ENCODE data around the gene STARD7.

The STARD7 gene

GRCh38 chr2:96203130-96204028, 5.2 kb downstream of the STARD7 start:
- DNase-seq: no peak
- in situ Hi-C loops (cut with MboI; ENCODE audit: low pct_unique_long_range_greater_than_20kb, low sequenced_read_pairs): no loop called here

- no peak for DNase-seq
- in situ Hi-C loops (cut with MboI; ENCODE audit: low pct_unique_long_range_greater_than_20kb, low sequenced_read_pairs): no loop called here
Measured at GRCh38 chr2:96202152-96202854, 6.3 kb downstream of the STARD7 start.

GRCh38 chr2:96201338-96201737, 7.3 kb downstream of the STARD7 start:
- in situ Hi-C loops (cut with MboI; ENCODE audit: low pct_unique_long_range_greater_than_20kb, low sequenced_read_pairs): no loop called here
- DNase-seq: no peak

GRCh38 chr2:96198921-96199320, 9.7 kb downstream of the STARD7 start:
- in situ Hi-C loops (cut with MboI; ENCODE audit: low pct_unique_long_range_greater_than_20kb, low sequenced_read_pairs): no loop called here
- DNase-seq: no peak

GRCh38 chr2:96197546-96198255, 10.9 kb downstream of the STARD7 start:
- in situ Hi-C loops (cut with MboI; ENCODE audit: low pct_unique_long_range_greater_than_20kb, low sequenced_read_pairs): no loop called here
- no peak for DNase-seq

GRCh38 chr2:96195410-96196066, 13.1 kb downstream of the STARD7 start:
- in situ Hi-C loops (cut with MboI; ENCODE audit: low pct_unique_long_range_greater_than_20kb, low sequenced_read_pairs): no loop called here
- DNase-seq: no peak

GRCh38 chr2:96191937-96192670, 16.5 kb downstream of the STARD7 start:
- in situ Hi-C loops (cut with MboI; ENCODE audit: low pct_unique_long_range_greater_than_20kb, low sequenced_read_pairs): no loop called here
- no peak for DNase-seq

- in situ Hi-C loops (cut with MboI; ENCODE audit: low pct_unique_long_range_greater_than_20kb, low sequenced_read_pairs): no loop called here
- no peak for DNase-seq
Measured at GRCh38 chr2:96188821-96189526, 19.7 kb downstream of the STARD7 start.

GRCh38 chr2:96186562-96186961, 22.1 kb downstream of the STARD7 start:
- DNase-seq: no peak
- in situ Hi-C loops (cut with MboI; ENCODE audit: low pct_unique_long_range_greater_than_20kb, low sequenced_read_pairs): no loop called here

- DNase-seq: no peak
- in situ Hi-C loops (cut with MboI; ENCODE audit: low pct_unique_long_range_greater_than_20kb, low sequenced_read_pairs): no loop called here
Measured at GRCh38 chr2:96185516-96185915, 23.1 kb downstream of the STARD7 start.

GRCh38 chr2:96184989-96185388, 23.6 kb downstream of the STARD7 start:
- in situ Hi-C loops (cut with MboI; ENCODE audit: low pct_unique_long_range_greater_than_20kb, low sequenced_read_pairs): no loop called here
- DNase-seq: no peak

GRCh38 chr2:96184188-96184587, 24.4 kb downstream of the STARD7 start:
- in situ Hi-C loops (cut with MboI; ENCODE audit: low pct_unique_long_range_greater_than_20kb, low sequenced_read_pairs): no loop called here
- DNase-seq: no peak

- in situ Hi-C loops (cut with MboI; ENCODE audit: low pct_unique_long_range_greater_than_20kb, low sequenced_read_pairs): no loop called here
- no peak for DNase-seq
Measured at GRCh38 chr2:96181529-96181928, 27.1 kb downstream of the STARD7 start.

GRCh38 chr2:96180521-96180920, 28.1 kb downstream of the STARD7 start:
- in situ Hi-C loops (cut with MboI; ENCODE audit: low pct_unique_long_range_greater_than_20kb, low sequenced_read_pairs): no loop called here

GRCh38 chr2:96180002-96180401, 28.6 kb downstream of the STARD7 start:
- in situ Hi-C loops (cut with MboI; ENCODE audit: low pct_unique_long_range_greater_than_20kb, low sequenced_read_pairs): no loop called here
- no peak for DNase-seq

More at GRCh38 chr2:96180521-96180920, 28.1 kb downstream of the STARD7 start:
- no peak for DNase-seq

- in situ Hi-C loops (cut with MboI; ENCODE audit: low pct_unique_long_range_greater_than_20kb, low sequenced_read_pairs): no loop called here
- no peak for DNase-seq
Measured at GRCh38 chr2:96176661-96177060, 32.0 kb downstream of the STARD7 start.

GRCh38 chr2:96175951-96176350, 32.7 kb downstream of the STARD7 start:
- no peak for DNase-seq
- in situ Hi-C loops (cut with MboI; ENCODE audit: low pct_unique_long_range_greater_than_20kb, low sequenced_read_pairs): no loop called here

Data from KBM-7 (cell line).